GM23338 (cell line): ENCODE results near the gene TP53I3. TPM values are rescaled to one million over a fixed set of nuclear protein-coding genes. Genes with fewer than 3 reads are reported as not detected.

Experiments
- CREB1 ChIP-seq: fragments of 250-450 bp; sonication (Bioruptor Pico); IDR thresholded peaks from 2 replicates; pipeline ENCODE4 v1.5.0; 2020; ENCODE audit warnings: low read depth, mild to moderate bottlenecking, moderate library complexity
- ETS1 ChIP-seq: IDR thresholded peaks from 2 replicates; pipeline ENCODE4 v1.6.1; 2016; ENCODE audit warnings: antibody characterized with exemption
- EZH2 ChIP-seq: fragments of 200-600 bp; sonication (generic); IDR thresholded peaks from one replicate; pipeline ENCODE4 v1.8.0; 2017; ENCODE audit warnings: antibody characterized with exemption, mild to moderate bottlenecking, low read depth; ENCODE audit not compliant: unreplicated experiment
- POLR2AphosphoS5 ChIP-seq: IDR thresholded peaks from 2 replicates; pipeline ENCODE4 v1.6.1; 2016; ENCODE audit warnings: antibody characterized with exemption, low read depth
- REST ChIP-seq: IDR thresholded peaks from one replicate; pipeline ENCODE4 v1.6.1; 2018; ENCODE audit warnings: antibody characterized with exemption; ENCODE audit not compliant: unreplicated experiment
- STAT1 ChIP-seq: IDR thresholded peaks from one replicate; pipeline ENCODE4 v1.6.1; 2016; ENCODE audit warnings: antibody characterized with exemption; ENCODE audit not compliant: unreplicated experiment
- ZNF114 ChIP-seq: fragments of 250-450 bp; sonication (Bioruptor Pico); IDR thresholded peaks from 2 replicates; pipeline ENCODE4 v1.5.0; 2020; ENCODE audit warnings: mild to moderate bottlenecking, moderate library complexity
- ZNF331 ChIP-seq: fragments of 250-450 bp; sonication (Bioruptor Pico); IDR thresholded peaks from 2 replicates; pipeline ENCODE4 v1.5.0; 2020; ENCODE audit warnings: low read depth, mild to moderate bottlenecking, moderate library complexity
- ZNF462 ChIP-seq: fragments of 250-450 bp; sonication (Bioruptor Pico); IDR thresholded peaks from 2 replicates; pipeline ENCODE4 v1.5.0; 2020; ENCODE audit warnings: mild to moderate bottlenecking, moderate library complexity
- polyA plus RNA-seq: library from polyadenylated mRNA; unstranded; fragments of >200 nt; fragmentation: Nextera tagmentation; extraction: Ambion mirVana; gene quantifications from 2 replicates; pipeline ENCODE4 v1.2.1, GENCODE V29; 2016
- total RNA-seq: library from RNA; depleted of rRNA; stranded (reverse); fragments of >200 nt; shearing (Covaris generic); gene quantifications from 2 replicates; pipeline ENCODE4 v1.2.3, GENCODE V29; 2014
- TF ChIP-seq, protein P1 (sequence below), 2 experiments: fragments of 200-600 bp in 1 of 2; sonication (generic) in 1 of 2; conservative IDR thresholded peaks; 2 replicates each; pipeline versions ENCODE4 v1.5.1 to v1.6.1; 2016 to 2017; ENCODE audit warnings: antibody characterized with exemption in 2 of 2, low read depth in 2 of 2, mild to moderate bottlenecking in 2 of 2, moderate library complexity in 1 of 2

TP53I3 gene
- total and polyA plus RNA-seq, 2 experiments from 2014 or later = 27.8 to 36.5 TPM

GRCh38 chr2:24122366-24123194, 37.9 kb upstream of the TP53I3 start (continued):
- TF ChIP-seq ZNF462 (no peak), CREB1 (no peak), STAT1 (no peak), EZH2 (no peak), ETS1 (no peak), ZNF331 (no peak), POLR2AphosphoS5 (no peak), REST (no peak), ZNF114 (CRISPR knock-in tag) (no peak)
- TF ChIP-seq, protein P1, sequence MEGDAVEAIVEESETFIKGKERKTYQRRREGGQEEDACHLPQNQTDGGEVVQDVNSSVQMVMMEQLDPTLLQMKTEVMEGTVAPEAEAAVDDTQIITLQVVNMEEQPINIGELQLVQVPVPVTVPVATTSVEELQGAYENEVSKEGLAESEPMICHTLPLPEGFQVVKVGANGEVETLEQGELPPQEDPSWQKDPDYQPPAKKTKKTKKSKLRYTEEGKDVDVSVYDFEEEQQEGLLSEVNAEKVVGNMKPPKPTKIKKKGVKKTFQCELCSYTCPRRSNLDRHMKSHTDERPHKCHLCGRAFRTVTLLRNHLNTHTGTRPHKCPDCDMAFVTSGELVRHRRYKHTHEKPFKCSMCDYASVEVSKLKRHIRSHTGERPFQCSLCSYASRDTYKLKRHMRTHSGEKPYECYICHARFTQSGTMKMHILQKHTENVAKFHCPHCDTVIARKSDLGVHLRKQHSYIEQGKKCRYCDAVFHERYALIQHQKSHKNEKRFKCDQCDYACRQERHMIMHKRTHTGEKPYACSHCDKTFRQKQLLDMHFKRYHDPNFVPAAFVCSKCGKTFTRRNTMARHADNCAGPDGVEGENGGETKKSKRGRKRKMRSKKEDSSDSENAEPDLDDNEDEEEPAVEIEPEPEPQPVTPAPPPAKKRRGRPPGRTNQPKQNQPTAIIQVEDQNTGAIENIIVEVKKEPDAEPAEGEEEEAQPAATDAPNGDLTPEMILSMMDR (conservative IDR thresholded peaks at IDR 0.05; ENCODE audit: low read depth in 2 of 2) = no peak
